SK-N-DZ (cell line): ENCODE measurements around the gene RPL3.
"Not testable (repeated sequence)": the region's sequence is repeated elsewhere in the genome, so short reads cannot be mapped to it uniquely, and the experiment has no call there.

Source experiments
- DNase-seq: peaks from one replicate; pipeline ENCODE4 v3.0.0-alpha.2; 2015; ENCODE audit warnings: low spot score

Gene RPL3

DNA sequence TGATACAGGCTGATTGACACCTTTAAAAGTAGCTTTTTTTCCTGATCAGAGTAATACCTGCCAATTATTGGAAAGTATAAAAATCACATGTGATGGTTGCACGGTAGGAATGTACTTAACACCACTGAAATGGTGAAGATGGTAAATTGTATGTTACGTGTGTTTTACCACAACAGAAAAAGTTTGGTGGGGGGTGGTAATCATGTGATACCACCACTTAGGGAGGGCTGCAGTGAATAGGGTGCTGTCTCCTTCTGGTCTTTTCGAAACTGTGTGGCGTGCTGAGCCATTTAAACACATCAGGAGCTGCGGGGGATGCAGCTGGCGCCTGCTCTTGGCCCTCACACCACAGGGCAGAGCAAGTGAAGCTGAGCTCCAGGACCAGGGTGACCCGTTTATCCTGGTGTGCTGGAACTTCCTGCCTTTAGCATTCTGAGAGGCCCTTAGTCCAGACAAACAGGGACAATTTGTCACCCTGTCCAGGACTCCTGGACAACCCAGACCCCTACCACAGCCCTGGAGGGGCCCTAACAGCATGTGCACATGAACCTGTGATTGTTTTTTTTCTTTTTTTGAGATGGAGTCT, 33.0 kb upstream of the RPL3 start:
- no peak for DNase-seq

- peak; percentile 65 for DNase-seq
Measured at GRCh38 chr22:39351689-39352214, 32.3 kb upstream of the RPL3 start.

GRCh38 chr22:39350757-39351688, 31.6 kb upstream of the RPL3 start:
- DNase-seq = no peak

DNA sequence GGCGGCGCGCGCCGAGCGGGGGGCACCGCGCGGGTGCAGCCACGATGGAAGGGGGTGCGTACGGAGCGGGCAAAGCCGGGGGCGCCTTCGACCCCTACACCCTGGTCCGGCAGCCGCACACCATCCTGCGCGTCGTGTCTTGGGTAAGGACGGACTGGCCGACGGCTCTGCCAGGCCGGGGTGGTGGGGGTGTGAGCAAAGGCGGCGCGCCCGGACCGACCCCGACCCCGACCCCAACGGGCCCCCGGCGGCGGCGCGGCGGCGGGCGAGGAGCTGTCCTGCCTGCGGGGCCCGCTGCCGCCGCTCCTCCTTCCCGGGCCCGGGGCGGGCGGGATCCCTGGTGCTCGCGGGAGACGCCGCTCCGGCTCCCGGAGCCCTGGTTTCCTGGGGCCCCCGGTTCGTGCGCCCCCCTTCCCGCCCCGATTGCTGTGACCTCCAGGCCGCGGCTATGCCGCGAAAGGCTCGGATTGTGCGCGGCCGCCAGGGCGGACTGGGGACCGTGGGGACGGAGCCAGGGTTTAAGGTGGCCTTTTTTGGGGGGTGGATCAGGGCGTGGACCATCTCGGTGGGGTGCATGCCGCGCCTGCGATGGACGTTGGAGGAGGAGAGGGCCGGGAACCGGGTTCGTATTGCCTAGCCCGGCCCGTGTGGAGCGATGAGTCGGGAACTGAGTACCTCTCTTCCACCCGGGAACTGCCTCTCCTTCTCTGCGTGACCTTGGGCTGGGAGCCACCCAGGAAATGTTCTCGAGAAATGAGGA, 30.7 kb upstream of the RPL3 start, which contains the start of gene SYNGR1:
Gene SYNGR1 (plus strand): TSS at position 25 of the 760 bp plus-strand sequence. CDS start 20 bp downstream, at position 45.
- DNase-seq = no peak

- peak; percentile 51 for DNase-seq
Measured at GRCh38 chr22:39349506-39349966, 30.1 kb upstream of the RPL3 start.

- peak; percentile 57 for DNase-seq
Measured at GRCh38 chr22:39348909-39349505, 29.6 kb upstream of the RPL3 start.

GRCh38 chr22:39345231-39345630, 25.8 kb upstream of the RPL3 start:
- DNase-seq = no peak

DNA sequence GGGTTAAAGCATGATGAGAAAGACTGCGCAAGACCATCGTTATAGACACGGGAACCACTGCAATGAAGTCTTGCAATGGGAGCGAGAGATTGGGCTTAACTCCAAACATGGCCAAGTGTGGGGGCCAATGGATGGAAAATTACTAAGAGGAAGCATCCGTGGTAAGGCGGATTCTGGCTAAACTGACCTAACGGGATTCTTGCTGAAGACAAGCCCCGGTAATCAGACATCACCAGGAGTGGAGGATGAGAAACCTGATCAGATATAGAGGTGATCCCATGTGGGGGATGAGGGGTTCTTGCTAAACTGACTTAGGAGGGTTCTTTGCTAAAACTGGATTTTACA, 24.6 kb upstream of the RPL3 start:
- DNase-seq = no peak

- peak; percentile 67 for DNase-seq
Measured at GRCh38 chr22:39343259-39344045, 24.0 kb upstream of the RPL3 start.

DNA sequence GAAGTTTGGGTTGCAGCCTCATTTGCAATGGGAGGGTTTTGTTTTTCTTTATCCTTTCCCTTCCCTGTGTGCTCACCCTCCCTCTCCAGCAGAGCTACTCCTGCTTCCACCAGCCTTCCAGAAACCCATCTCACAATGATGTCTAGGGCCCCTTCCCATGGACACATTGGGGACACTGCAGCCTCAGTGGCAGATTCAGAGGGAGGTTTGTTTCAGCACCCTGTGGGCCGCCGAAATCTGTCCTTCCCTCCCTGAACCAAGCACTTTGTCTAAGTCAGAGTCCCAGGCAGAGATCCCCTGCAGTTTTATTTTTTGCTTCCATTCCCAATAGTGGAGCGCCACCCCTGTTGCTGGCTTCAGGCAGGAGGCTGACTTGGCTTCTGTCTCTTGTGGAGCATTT, 21.8 kb upstream of the RPL3 start:
- DNase-seq = no peak

DNA sequence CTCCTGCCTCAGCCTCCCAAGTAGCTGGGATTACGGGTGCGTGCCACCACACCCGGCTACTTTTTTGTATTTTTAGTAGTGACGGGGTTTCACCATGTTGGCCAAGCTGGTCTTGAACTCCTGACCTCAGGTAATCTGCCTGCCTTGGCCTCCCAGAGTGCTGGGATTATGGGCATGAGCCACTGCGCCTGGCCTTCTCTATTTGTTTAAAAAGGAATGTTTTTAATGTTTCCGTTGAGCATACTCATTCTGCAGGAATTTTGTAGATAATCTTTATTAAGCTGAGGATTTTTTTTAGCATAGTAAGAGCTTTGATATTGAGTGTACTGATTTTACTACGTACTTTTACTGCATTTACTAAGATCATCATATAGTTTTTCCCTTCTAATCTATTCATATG, 20.4 kb upstream of the RPL3 start:
- DNase-seq = not testable (repeated sequence)

DNA sequence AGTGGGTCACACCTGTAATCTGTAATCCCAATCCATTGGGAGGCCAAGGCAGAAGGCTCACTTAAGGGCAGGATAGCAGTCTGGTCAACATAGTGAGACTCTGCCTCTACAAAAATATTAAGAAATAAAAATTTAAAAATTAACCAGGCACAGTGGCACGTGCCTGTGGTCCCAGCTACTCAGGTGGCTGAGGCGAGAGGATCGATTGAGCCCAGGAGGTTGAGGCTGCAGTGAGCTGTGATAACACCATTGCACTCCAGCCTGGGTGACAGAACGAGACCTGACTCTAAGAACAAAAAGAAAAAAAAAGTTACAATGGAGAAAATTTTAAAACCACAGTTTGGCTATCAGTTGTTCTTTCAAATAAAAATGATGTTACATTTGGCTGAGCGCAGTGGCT, 17.0 kb upstream of the RPL3 start:
- no peak for DNase-seq

DNA sequence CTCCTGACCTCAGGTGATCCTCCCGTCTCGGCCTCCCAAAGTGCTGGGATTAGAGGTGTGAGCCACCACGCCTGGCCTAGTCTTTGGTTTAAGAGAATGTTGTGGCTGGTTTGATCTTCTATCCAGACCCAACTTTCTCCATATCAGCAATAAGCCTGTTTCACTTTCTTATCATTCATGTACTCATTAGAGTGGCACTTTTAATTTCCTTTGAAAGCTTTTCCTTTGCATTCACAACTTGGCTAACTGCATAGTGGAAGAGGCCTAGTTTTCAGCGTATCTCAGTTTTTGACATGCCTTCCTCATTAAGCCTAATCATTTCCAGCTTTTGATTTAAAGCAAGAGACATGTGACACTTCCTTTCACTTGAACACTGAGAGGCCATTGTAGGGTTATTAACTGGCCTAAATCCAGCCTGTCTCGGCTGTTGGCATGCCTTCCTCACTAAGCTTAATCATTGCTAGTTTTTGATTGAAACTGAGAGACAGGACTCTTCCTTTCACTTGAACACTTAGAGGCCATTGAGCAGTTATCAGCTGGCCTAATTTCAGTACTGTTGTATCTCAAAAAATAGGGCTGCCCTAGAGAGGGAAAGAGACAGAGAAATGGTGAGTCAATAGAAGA, 13.1 kb upstream of the RPL3 start:
- DNase-seq = no peak

DNA sequence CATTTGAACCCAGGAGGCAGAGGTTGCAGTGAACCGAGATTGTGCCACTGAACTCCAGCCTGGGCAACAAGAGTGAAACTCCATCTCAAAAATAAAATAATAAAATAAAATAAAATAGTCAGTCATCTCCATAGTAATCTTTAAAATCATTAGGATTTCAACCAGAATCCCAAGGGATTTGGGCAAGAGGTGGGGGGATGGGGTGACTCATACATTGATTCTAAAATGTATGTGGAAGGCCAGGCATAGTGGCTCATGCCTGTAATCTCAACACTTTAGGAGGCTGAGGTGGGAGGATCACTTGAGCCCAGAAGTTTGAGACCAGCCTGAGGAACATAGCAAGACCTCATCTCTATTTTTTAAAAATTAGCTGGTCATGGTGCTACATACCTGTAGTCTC, 11.1 kb upstream of the RPL3 start:
- DNase-seq = not testable (repeated sequence)

GRCh38 chr22:39327995-39328754, 8.8 kb upstream of the RPL3 start:
- peak; percentile 64 for DNase-seq

DNA sequence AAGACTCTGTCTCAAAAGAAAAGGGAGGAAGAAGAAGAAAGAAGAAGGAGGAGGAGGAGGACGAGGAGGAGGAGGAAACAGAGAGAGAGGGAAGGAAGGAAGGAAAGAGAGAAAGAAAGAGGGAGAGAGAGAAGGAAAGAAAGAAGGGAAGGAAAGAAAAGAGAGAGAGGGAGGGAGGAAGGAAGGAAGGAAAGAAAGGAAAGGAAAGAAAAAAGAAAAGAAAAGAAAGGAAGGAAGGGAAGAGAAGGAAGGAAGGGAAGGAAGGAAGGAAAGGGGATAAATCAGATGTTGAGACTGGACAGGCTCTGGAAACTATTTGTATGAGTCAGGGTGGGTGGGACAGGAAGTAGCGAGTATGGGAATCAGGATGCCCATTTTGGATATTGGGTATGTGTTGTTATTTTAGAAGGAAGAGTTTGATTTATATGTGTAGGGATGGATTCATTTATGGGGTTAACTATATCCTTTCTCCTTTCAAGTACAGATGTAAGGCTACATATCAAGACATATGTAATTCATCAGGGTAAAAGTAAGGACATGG, 6.0 kb upstream of the RPL3 start:
- DNase-seq = no peak

GRCh38 chr22:39320616-39321029, 1.2 kb upstream of the RPL3 start:
- DNase-seq = peak; percentile 47

DNA sequence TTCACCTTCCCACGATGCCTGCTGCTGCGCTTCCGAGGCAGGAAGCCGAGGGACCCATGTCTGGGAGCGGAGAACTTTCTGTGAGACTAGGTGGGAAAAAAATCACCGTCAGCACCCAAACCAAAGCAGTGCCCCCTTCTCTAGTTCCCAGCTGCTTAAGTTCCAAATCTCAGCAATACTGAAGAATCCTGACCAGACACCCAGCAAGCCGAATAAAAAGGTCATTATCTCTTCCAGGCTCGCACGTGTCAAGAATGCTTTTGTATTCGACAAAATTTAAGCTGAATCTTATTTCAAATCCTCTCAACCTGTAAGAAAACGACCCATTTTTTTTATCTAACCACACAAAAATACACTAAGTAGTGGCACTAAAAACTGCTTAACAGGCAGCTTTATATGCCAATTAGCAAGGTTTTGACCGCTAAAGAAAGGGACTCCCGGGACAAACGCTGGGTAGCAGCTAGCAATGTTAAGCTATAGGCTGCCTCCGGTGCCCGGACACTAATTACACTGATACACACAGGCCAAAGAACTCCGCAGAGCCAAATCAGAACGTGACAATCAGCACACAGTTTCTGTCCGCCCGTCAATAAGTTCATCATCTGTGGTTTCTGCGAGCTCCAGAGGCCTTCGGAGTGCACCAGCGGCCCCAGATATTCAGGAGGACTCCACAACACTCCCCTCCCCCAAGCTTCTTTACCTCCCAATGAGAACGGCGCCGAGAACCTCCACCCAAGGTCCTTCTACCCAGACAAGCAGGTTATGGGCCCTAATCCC, 728 bp downstream of the RPL3 start:
- no peak for DNase-seq
